GM21723 (cell line): Measurements from ENCODE around the gene PHF24.
"Not testable (repeated sequence)": the region's sequence is repeated elsewhere in the genome, so short reads cannot be mapped to it uniquely, and the experiment has no call there.

Experiments
- ATAC-seq: cut with Tn5 transposase; IDR thresholded peaks from one replicate; pipeline ENCODE4 v1.9.1; 2021; ENCODE audit warnings: mild to moderate bottlenecking, moderate library complexity; ENCODE audit not compliant: unreplicated experiment

The PHF24 gene

DNA sequence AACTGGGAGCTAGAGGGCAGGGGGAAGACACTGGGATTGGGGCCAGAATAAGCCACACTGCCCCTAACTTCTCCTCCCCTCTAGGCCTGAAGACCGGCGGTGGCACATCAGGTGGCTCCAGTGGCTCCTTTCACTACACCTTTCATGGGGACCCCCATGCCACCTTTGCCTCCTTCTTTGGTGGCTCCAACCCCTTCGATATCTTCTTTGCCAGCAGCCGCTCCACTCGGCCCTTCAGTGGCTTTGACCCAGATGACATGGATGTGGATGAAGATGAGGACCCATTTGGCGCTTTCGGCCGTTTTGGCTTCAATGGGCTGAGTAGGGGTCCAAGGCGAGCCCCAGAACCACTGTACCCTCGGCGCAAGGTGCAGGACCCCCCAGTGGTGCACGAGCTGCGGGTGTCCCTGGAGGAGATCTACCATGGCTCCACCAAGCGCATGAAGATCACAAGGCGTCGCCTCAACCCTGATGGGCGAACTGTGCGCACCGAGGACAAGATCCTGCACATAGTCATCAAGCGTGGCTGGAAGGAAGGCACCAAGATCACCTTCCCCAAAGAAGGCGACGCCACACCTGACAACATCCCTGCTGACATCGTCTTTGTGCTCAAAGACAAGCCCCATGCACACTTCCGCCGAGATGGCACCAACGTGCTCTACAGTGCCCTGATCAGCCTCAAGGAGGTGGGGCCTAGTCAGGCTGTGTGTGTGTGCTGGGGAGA, 38.3 kb downstream of the PHF24 start:
- no peak for ATAC-seq

DNA sequence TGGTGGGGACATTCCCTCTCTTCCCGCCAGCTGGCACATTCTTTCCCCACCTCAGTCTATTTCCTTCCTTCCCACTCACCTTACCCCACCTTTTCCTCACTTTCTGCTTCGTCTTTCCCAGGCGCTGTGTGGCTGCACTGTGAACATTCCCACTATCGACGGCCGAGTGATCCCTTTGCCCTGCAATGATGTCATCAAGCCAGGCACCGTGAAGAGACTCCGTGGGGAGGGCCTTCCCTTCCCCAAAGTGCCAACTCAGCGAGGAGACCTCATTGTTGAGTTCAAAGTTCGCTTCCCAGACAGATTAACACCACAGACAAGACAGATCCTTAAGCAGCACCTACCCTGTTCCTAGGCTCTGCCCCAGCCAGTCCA, 38.8 kb downstream of the PHF24 start:
- ATAC-seq: no peak

DNA sequence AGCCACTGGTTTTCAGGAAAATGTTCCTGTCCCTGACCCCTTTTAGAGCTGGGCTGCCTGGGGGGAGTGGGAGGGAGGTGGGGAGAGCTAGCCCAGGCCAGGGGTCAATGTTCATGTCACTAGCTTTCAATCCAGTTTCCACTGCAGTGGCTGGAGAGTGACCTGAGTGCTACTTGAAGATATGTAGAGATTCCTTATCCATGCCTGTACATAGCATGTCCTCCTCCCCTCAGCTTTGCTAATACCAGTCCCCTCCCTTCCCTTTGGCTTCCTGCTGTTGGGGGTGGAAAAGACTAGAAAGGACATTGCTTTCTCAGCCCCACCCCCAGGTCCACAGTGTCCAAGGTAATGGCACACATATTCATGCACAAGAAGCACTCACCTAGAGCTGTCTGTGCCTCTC, 39.3 kb downstream of the PHF24 start:
- ATAC-seq: no peak

DNA sequence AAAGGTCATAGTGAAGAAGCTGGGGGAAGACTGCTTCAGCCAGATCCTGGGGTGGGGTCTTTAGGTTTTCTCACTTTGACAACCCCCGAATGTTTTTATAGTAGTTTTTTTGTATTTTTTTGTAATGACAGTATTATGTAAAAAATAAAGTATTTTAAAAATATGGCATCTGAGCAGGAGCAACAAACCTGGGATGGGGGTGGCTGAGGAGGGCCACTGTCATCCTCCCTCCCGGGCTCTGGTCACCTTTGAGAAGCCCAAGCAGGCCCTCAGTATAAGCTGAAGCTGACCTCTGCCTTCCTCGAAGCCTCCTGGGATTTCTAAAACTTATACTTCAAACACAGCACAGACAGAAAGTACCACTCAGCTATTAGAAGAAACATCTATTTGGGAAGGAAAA, 40.2 kb downstream of the PHF24 start:
- no peak for ATAC-seq

DNA sequence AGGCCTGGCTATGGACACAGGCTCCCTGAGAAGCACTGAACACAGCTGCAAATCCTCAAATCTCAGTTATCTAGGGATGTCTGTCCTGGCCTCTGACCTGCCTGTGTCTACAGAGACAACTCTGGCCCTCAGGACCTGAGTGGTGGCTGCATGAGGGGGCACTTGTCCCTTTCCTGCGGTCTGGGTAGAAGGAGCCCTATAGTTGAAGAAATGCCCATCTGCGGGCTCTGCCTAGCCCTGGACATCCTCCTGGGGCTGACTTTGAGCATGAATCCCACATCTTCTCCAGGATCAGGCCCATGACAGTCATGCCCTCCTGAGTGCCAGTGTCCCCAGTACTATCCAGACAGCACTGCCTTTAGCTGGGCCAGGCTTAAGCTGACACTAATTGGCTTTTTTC, 41.5 kb downstream of the PHF24 start:
- ATAC-seq: no peak

DNA sequence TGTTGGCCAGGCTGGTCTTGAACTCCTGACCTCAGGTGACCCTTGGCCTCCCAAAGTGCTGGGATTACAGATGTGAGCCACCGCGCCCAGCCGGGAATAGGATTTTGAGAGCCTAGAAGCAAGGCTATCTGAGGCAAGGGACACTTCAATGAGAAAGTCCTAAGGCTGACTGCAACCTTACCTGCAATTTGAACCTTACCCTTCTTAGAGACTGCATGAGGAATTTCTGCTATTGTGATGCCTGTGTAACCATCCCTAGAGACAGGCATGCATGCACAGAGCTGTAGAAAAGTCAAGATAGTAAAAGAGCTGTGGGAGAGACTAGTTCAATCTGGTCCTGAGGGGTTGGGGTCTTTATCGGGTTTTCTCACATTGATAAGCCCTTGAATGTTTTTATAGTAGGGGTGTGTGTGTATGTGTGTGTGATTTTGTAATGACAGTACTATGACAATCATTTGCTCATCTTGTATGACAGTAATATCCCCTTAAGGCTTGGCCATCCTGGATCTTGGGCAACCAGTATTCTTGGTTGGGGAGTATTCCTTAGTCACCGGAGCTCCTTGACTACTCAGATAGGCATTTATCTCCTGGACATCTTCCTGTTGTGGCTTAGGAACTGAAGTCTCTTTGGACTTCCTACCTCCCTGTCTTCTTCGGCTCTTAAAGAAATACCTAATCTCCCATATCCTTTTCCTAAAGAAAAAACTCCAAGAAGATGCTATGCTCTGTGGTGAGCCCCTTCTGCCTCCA, 42.6 kb downstream of the PHF24 start:
- ATAC-seq: no peak

DNA sequence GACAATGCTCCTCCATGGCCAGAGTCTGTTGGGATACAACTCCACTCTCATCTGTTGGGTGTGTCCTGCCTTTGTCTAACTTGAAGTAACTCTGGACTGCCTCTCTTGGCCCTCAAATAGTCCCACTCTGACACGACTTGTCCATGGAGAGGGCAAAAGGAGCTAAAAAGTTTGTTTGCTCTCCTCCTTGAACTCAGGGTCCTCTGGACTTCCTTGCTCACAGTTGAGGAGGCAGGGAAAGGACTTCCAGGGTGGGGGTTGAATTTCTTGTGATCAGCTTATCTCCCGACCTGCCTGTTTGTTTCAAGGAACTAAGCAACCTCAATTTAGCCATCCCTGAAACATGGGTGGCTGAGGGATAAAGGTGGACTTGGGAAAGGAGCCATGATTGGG, 43.2 kb downstream of the PHF24 start:
- ATAC-seq: no peak

DNA sequence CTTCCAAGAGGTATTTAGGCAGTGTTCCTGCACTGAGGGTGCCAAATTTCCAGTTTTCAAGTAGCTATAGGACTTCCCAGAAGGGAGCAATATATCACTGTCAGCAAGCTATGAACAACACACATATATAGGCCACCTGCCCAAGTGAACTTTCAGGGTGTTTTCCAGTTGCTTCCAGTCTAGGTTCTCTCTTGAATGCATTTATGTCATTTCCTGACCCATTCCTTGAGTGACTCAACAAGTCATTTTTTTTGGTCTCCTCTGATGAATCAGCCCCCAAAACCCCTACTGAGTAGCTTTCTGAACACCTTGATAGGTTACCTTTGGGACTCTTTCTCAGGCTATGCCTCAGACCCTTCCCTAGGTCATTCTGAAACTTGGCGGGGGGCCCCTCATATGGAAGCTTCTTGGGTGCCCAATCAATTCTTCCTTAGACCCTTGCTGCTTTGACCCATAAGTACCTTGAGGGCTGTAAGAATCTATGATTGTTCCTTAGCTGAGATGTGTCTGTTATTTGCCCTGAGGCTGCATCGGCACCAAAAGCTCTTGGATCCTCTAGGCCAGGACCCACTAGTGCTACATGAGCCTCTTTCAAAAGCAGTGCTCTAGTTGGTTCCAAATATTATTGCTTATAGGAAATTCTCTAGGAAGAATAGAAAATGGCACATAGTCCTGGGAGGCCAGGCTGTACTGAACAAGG, 43.9 kb downstream of the PHF24 start:
- ATAC-seq: no peak

DNA sequence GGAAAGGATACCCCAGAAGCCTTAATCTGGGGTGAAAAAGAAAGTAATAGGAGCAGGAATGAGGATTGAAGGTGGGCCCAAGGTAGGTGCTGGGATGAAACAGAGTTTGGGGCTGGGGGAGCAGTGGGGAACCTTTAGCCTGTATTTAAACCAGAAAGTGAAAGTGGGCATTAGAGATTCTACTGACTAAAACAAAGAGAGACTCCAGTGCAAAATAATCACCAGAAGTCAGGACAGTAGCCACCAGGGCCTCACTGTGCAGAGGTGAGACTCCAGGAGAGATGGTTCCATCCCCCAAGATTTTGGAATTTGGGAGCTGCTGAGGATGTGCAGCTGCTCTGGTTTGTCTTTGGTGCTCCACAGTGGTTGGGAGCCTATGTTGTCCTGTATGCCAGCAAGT, 44.5 kb downstream of the PHF24 start:
- ATAC-seq: no peak

DNA sequence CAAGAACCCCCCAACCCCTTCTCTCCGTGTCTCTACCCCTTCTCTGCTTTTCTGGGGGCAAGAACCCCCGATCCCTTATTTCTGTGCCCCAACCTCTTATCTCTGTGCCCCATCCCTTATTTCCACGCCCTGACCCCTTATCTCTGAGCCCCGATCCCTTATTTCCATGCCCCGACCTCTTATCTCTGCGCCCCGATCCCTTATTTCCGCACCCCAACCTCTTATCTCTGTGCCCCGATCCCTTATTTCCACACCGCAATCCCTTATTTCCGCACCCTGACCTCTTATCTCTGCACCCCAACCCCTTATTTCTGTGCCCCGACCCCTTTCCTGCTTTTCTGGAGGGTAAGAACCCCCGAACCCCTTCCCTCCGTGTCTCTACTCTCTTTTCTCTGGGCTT, 46.2 kb downstream of the PHF24 start:
- ATAC-seq: not testable (repeated sequence)

DNA sequence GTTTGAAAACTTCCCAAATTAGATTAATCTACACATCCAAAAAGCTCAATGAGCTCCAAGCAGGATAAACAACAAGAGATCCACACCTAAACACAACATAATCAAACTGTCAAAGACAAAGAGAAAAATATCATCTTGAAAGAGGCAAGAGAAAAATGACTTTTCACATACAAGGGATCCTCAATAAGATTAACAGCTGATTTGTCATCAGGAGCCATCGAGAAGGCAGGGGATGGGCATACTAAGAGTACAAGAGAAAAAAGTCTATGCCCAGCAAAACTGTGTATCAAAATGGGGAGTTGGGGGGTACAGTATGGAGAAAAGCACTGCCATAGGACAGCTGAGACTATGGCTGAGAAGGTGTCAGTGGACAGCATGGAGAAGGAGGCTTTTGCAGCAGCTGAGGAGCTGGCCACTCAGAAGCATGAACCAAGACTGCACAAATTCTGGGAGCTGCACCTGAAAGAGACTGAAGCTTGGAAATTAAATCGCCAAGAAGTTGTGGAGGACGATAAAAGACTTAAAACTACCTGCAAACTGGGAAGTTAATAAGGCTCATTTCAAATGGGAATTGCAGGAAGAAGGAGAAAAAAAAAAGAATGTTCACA, 52.4 kb downstream of the PHF24 start:
- ATAC-seq: no peak

DNA sequence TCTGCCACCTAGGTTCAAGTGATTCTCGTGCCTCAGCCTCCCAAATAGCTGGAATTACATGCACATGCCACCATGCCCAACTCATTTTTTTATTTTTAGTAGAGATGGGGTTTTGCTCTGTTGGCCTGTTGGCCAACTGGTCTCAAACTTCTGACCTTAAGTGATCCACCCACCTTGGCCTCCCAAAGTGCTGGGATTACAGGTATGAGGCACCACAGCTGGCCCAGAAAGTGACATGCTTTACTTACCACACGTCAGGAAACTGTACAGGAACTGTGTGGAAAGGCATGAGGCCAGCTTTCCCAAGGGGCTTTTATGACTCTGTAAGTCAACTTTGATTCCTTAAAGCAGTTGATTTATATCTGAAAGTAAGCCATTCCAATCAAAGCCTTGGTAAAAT, 56.4 kb downstream of the PHF24 start:
- ATAC-seq: no peak

DNA sequence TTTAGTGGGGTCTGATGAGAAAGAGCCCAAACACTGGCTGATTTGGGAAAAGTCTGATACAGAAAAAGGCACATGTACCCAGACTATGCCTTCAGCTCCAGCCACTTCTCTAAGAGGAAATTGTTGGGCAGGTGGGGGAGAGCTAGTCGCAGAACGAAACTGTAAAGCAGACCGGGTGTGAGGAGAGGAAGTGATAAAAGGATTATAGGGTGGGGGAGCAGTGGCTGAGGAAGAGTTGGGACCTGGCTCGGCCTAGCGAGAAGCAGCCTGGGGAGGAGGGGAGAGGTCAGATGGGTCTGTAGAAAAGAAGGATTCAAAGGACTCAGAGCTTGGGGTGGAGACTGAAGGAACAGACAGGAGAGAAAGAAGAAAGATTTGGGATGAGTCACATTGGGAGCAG, 65.4 kb downstream of the PHF24 start:
- ATAC-seq: not testable (repeated sequence)

DNA sequence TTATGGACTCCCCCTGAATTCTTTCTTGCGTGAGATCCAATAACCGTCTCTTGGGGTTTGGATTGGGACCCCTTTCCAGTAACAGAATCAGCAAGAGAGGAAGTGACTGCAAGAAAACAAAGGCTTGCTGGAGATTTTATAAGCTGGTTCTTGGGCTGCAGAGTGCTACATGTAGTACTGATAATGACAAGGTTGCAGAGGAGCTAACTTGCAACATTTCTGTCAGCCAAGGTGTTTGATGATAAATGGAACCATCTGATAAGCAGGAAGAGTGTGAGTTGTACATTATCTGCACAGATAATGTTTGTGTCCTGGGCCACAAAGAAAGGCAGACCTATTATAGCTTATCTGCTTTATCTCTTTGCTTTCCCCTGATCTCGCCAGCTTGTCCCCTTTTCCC, 68.6 kb downstream of the PHF24 start:
- no peak for ATAC-seq

DNA sequence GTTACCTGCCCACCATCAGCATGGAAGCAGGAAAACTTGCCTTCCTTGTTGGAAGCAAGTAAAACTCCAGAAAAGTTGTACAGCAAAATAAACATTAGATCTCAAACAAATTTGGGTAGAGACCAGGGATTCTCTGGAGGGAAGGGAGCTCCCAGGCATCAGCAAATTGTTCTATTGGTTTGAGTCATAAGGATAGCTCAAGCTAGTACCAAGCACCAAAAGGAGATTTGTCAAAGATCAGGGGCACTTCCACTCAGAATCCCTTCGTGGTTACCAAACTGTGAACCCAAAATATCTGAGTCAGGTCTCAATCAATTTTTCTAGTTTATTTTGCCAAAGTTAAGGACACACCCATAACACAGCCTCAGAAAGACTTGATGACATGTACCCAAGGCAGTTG, 69.3 kb downstream of the PHF24 start:
- no peak for ATAC-seq

DNA sequence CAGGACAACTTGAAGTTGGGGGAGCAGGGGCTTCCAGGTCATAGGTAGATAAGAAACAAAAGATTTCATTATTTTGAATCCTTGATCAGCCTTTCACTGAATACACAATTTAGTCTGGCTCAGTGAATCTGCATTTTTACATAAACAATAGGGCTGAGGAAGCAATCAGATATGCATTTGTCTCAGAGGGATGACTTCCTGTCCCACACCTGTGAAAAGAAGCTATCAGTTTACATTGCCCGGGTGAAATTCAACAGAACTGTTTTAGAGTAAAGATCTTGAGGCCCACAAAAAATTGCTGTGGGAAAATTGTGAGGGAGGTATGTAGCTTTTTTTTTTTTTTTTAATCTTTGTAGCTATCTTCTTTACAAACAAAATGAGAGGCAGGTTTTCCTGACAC, 69.8 kb downstream of the PHF24 start:
- no peak for ATAC-seq

DNA sequence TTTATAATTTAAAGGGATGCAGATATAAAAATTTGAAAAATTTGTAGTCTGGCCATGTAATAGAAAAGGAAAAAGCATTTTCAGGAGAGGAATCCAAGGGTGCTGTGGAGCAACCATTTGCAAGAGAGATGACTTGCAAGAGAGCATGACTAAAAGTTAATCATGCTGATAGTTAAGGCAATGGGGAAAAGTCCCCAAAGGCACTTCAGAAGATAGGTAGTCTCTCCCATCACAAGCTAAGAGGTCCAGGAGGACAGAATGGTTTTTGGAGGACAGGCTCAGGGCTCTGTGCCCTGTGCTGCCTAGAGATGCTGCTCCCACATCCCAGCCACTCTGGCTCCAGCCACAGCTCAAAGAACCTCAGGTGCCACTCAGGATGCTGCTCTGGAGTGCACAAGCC, 70.3 kb downstream of the PHF24 start:
- ATAC-seq: no peak

DNA sequence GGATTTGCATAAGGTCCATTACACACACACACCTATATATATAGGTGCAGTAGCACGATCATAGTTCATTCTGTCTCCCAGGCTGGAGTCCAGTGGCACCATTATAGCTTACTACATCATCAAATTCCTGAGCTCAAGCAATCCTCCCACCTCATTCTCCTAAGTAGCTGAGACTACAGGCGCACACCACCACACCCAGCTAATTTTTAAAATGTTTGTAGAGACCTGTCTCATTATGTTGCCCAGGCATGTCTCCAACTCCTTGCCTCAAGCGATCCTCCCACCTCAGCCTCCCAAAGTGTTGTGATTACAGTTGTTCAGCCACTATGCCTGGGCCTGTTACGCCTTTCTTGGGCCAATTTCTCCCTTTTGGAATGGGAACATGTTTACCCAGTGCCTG, 71.2 kb downstream of the PHF24 start:
- no peak for ATAC-seq

DNA sequence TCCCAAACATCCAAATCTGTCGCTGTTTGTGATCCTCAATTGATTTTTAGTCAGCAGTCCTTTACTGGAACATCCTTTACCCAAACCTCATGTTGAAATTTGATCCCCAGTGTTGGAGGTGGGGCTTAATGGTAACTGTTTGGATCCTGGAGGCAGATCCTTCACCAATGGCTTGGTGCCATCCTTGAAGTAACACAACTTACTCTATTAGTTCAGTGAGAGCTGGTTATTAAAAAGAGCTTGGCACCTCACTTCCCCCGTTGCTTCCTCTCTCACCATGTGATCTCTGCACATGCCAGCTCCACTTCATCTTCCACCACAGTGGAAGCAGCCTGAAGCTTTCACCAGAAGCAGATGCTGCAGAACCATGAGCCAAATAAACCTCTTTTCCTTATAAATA, 71.8 kb downstream of the PHF24 start:
- no peak for ATAC-seq
